RKO (cell line): ENCODE measurements around the gene ZNF512B.
"Not testable (repeated sequence)": the region's sequence is repeated elsewhere in the genome, so short reads cannot be mapped to it uniquely, and the experiment has no call there.

ENCODE experiments used
- DNase-seq: peaks from one replicate; pipeline ENCODE4 v3.0.0-alpha.2; 2016; ENCODE audit warnings: low spot score

The ZNF512B gene

GRCh38 chr20:63978319-63979228 lies 8.8 kb upstream of the ZNF512B start:
- DNase-seq: peak; percentile 84

GRCh38 chr20:63977739-63978276 lies 8.1 kb upstream of the ZNF512B start:
- DNase-seq: peak; percentile 95

- no peak for DNase-seq
These were observed 7.4 kb upstream of the ZNF512B start for GRCh38 chr20:63976980-63977738.

- not testable (repeated sequence) for DNase-seq
These were observed 6.8 kb upstream of the ZNF512B start for GRCh38 chr20:63976511-63976910.

GRCh38 chr20:63974402-63975200 lies 4.9 kb upstream of the ZNF512B start:
- DNase-seq: no peak

GRCh38 chr20:63973636-63974401 lies 4.1 kb upstream of the ZNF512B start:
- peak; percentile 74 for DNase-seq

GRCh38 chr20:63973160-63973479 lies 3.4 kb upstream of the ZNF512B start:
- DNase-seq: no peak

- DNase-seq: peak; percentile 55
These were observed 2.8 kb upstream of the ZNF512B start for GRCh38 chr20:63972312-63973159.

- DNase-seq: not testable (repeated sequence)
These were observed 2.2 kb upstream of the ZNF512B start for GRCh38 chr20:63971960-63972311.

GRCh38 chr20:63970714-63971431 lies 1.1 kb upstream of the ZNF512B start:
- DNase-seq: no peak

GRCh38 chr20:63968928-63969760 lies 586 bp downstream of the ZNF512B start:
- DNase-seq: no peak

GRCh38 chr20:63968136-63968927 lies 1.4 kb downstream of the ZNF512B start:
- no peak for DNase-seq

- DNase-seq: no peak
These were observed 2.2 kb downstream of the ZNF512B start for GRCh38 chr20:63967330-63968135.

- no peak for DNase-seq
These were observed 2.8 kb downstream of the ZNF512B start for GRCh38 chr20:63966944-63967322.

GRCh38 chr20:63966172-63966943 lies 3.4 kb downstream of the ZNF512B start:
- no peak for DNase-seq

GRCh38 chr20:63964412-63964811 lies 5.3 kb downstream of the ZNF512B start:
- DNase-seq: no peak
